Tibial artery (tissue), 4 donors: ENCODE data around the gene BMP10.
A peak's percentile ranks its signal among the peaks of the same experiment; 100 is the strongest.

Source experiments
- DNase-seq, 2 donors: peaks; one replicate each; pipeline ENCODE4 v3.0.0-alpha.2; 2019
- H3K27ac ChIP-seq, 2 donors: fragments of 200-600 bp; sonication (generic) in 1 of 2; 1 replicate in 1 of 2; 2 replicates in 1 of 2; pipeline ENCODE4 v1.5.1; 2018 to 2019; ENCODE audit warnings: mild to moderate bottlenecking in 1 of 2
- H3K27me3 ChIP-seq, 2 donors: fragments of 200-600 bp; sonication (generic) in 1 of 2; one replicate each; pipeline versions ENCODE4 v1.5.1 to v1.6.0; 2016 to 2019
- H3K36me3 ChIP-seq, 3 donors: fragments of 200-600 bp; sonication (generic) in 2 of 3; one replicate each; pipeline ENCODE4 v1.5.1; 2016 to 2019; ENCODE audit warnings: mild to moderate bottlenecking in 2 of 3
- H3K4me1 ChIP-seq, 4 donors: fragments of 200-600 bp; sonication (generic) in 2 of 4; 1 replicate in 3 of 4; 2 replicates in 1 of 4; pipeline ENCODE4 v1.5.1; 2016 to 2019
- H3K4me3 ChIP-seq, 2 donors: fragments of 200-600 bp; sonication (generic) in 1 of 2; 1 replicate in 1 of 2; 2 replicates in 1 of 2; pipeline ENCODE4 v1.5.1; 2018 to 2019; ENCODE audit warnings: mild to moderate bottlenecking in 2 of 2
- H3K9me3 ChIP-seq, 3 donors: fragments of 200-600 bp; sonication (generic) in 1 of 3; one replicate each; pipeline ENCODE4 v1.5.1; 2016 to 2019
- CTCF ChIP-seq, 2 experiments: fragments of 200-600 bp in 1 of 2; fragments of 450-650 bp in 1 of 2; IDR thresholded peaks; one replicate each; pipeline ENCODE4 v1.5.1; 2017 to 2019; ENCODE audit warnings: antibody characterized with exemption in 2 of 2, mild to moderate bottlenecking in 1 of 2, moderate library complexity in 1 of 2
- intact Hi-C: fragments of 100-400 bp; cut with DNase I; formaldehyde crosslinking; loops from one replicate; pipeline ENCODE4 v1.15.0; 2023; ENCODE audit warnings: low total_unique reads

Gene BMP10

GRCh38 chr2:68909793-68910674, 38.8 kb upstream of the BMP10 start:
- Histone ChIP-seq H3K27me3 (no peaks in the 10 kb centered on the region), H3K27ac (no peak overlapping the region), H3K36me3 (no peaks in the 10 kb centered on the region), H3K9me3 (no peaks in the 10 kb centered on the region), H3K4me3 (no peak overlapping the region), H3K4me1 (peaks cover 0 to 19% (median 13%) of the 10 kb centered on the region in 4 donors)
- intact Hi-C loops = loop anchor here (5.0 kb wide), 1 partner anchor 158 kb away; no protein-coding TSS in a partner anchor
- peak; percentile 84 to 88 for TF ChIP-seq CTCF (IDR thresholded peaks at IDR 0.05)
- DNase-seq = peak; percentile 76 to 78

- peak overlapping the region in 1 of 2 donors; percentile 53 for H3K27ac ChIP-seq
- peak; percentile 82 to 89 for DNase-seq
Measured at GRCh38 chr2:68908392-68908970, 37.3 kb upstream of the BMP10 start.

GRCh38 chr2:68907920-68908253, 36.7 kb upstream of the BMP10 start:
- peaks cover 0 to 19% (median 13%) of the 10 kb centered on the region in 4 donors for H3K4me1 ChIP-seq
- no peak for TF ChIP-seq CTCF (IDR thresholded peaks at IDR 0.05)
- no peaks in the 10 kb centered on the region for H3K27me3 ChIP-seq
- H3K4me3 ChIP-seq = no peak overlapping the region
- peak overlapping the region in 1 of 2 donors; percentile 53 for H3K27ac ChIP-seq
- H3K36me3 ChIP-seq = no peaks in the 10 kb centered on the region
- intact Hi-C loops = no loop called here
- DNase-seq = no peak
- no peaks in the 10 kb centered on the region for H3K9me3 ChIP-seq

More at GRCh38 chr2:68908392-68908970, 37.3 kb upstream of the BMP10 start:
- no peaks in the 10 kb centered on the region for H3K36me3 ChIP-seq
- intact Hi-C loops = no loop called here
- H3K4me1 ChIP-seq = peaks cover 0 to 19% (median 13%) of the 10 kb centered on the region in 4 donors
- no peaks in the 10 kb centered on the region for H3K27me3 ChIP-seq
- no peaks in the 10 kb centered on the region for H3K9me3 ChIP-seq
- H3K4me3 ChIP-seq = no peak overlapping the region
- no peak for TF ChIP-seq CTCF (IDR thresholded peaks at IDR 0.05)

GRCh38 chr2:68907232-68907919, 36.2 kb upstream of the BMP10 start:
- Histone ChIP-seq H3K27me3 (no peaks in the 10 kb centered on the region), H3K36me3 (no peaks in the 10 kb centered on the region), H3K4me3 (no peak overlapping the region), H3K4me1 (peaks cover 0 to 19% (median 13%) of the 10 kb centered on the region in 4 donors), H3K9me3 (peaks cover 0 to 2% (median 0%) of the 10 kb centered on the region in 3 donors), H3K27ac (no peak overlapping the region)
- TF ChIP-seq CTCF (IDR thresholded peaks at IDR 0.05) = no peak
- intact Hi-C loops = no loop called here
- DNase-seq = no peak

- DNase-seq = no peak
- Histone ChIP-seq H3K4me1 (peaks cover 0 to 19% (median 13%) of the 10 kb centered on the region in 4 donors), H3K9me3 (peaks cover 0 to 9% (median under 1%) of the 10 kb centered on the region in 3 donors), H3K36me3 (no peaks in the 10 kb centered on the region), H3K27ac (no peak overlapping the region), H3K4me3 (no peak overlapping the region), H3K27me3 (no peaks in the 10 kb centered on the region)
- TF ChIP-seq CTCF (IDR thresholded peaks at IDR 0.05) = no peak
- intact Hi-C loops = no loop called here
Measured at GRCh38 chr2:68906716-68907115, 35.5 kb upstream of the BMP10 start.
